Motor neuron (in vitro differentiated cells): ENCODE measurements around the gene NOP53. TPM values are rescaled to one million over a fixed set of nuclear protein-coding genes. Genes with fewer than 3 reads are reported as not detected.
"Not testable (repeated sequence)": the region's sequence is repeated elsewhere in the genome, so short reads cannot be mapped to it uniquely, and the experiment has no call there.

Source experiments
- ATAC-seq, 8 experiments: fragments of 200-7000 bp; cut with Tn5 transposase; replicated peaks in 6 of 8; 2 replicates each; pipeline ENCODE4 v1.8.0; 2021; ENCODE audit warnings: mild to moderate bottlenecking in 8 of 8, moderate library complexity in 8 of 8
- H3K27ac ChIP-seq, 2 donors: fragments of 250-450 bp; sonication (Bioruptor Pico); 2 replicates each; pipeline ENCODE4 v1.9.0; 2021; ENCODE audit warnings: antibody characterized with exemption in 2 of 2, mild to moderate bottlenecking in 2 of 2, moderate library complexity in 1 of 2
- H3K4me1 ChIP-seq, 2 donors: fragments of 250-450 bp; sonication (Bioruptor Pico); replicated peaks in 1 of 2; 2 replicates each; pipeline ENCODE4 v1.6.1; 2021; ENCODE audit warnings: antibody characterized with exemption in 2 of 2, mild to moderate bottlenecking in 2 of 2, moderate library complexity in 1 of 2
- H3K4me3 ChIP-seq, 5 donors: fragments of 250-450 bp; sonication (Bioruptor Pico); 2 replicates each; pipeline ENCODE4 v1.9.0; 2021; ENCODE audit warnings: antibody characterized with exemption in 5 of 5, mild to moderate bottlenecking in 5 of 5, moderate library complexity in 4 of 5
- WGBS, 10 experiments: fragments of 450-650 bp; shearing (Covaris generic); methylation state at CpG; one replicate each; pipeline ENCODE4 v1.0.0; 2022; 5-methylcytosine and 5-hydroxymethylcytosine counted together
- in situ Hi-C, 9 experiments: fragments of 400-800 bp; cut with MboI; loops; one replicate each; pipeline ENCODE4 v1.15.0; 2021; ENCODE audit warnings: low sequenced_read_pairs in 9 of 9, low pct_unique_long_range_greater_than_20kb in 2 of 9; ENCODE audit not compliant: unreplicated experiment in 9 of 9
- total RNA-seq, 8 experiments: library from RNA; unstranded; fragments of 300-600 nt; gene quantifications; 2 replicates each; pipeline versions ENCODE4 v1.2.3 to v1.2.4, GENCODE V29; 2022

Gene NOP53
- total RNA-seq, 8 experiments from 2014 or later, result 106 to 243 (median 168) TPM

GRCh38 chr19:47777245-47778048, 32.1 kb downstream of the NOP53 start:
- in situ Hi-C loops, ATAC-seq: not testable (repeated sequence)
- Histone ChIP-seq H3K4me3 (peak overlapping the region; percentile 86 to 100 (median 98)), H3K4me1 (peaks cover 15 to 19% of the 10 kb centered on the region in 2 donors), H3K27ac (peak overlapping the region; percentile 99)
- WGBS, 10 experiments, result 62 to 100% (median 86%) methylated on average over 1 to 19 of the region's 23 CpGs; no CpG with 5 or more reads in 2 of the 10 experiments

DNA sequence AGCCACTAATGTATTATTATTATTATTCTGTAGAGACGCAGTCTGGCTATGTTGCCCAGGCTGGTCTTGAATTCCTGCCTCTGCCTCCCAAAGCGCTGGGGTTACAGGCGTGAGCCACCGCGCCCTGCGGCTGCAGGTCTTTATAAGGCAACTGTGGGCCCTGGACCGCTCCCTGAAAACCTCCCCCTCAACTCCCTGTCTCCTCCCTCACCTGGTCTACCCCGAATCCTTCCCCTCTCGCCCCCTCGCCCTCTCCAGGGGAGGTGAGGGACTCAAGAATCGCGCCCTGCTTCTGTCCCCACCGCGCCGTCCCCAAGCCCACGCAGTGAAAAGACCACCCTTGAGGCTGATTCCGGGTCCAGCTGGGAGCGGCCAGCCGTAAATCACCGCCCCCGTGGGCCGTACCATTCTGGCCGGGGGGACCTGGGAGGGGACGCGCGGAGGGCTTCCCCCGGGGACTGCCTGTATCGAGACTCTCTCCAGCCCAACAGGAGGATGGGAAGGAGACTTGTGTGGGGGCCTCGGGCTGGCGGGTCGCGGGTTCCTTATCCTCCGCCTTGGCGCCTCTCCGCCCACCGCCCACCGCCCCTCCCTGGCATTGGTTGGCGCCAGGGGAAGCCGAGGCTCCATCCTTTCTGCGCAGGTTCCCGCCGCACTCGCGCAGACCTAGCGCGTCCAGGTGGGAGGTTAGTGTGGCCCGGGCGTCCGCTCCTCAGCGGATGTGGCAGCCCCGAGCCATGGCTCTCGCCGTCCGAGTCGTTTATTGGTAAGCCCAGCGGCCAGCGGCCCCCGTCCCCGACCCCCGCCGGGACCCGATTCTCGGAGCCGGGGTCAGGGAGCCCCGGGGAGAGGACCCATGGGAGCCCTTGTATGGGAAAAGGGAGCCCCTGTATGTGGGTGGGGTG, 33.0 kb downstream of the NOP53 start, which contains the start of gene SELENOW:
Gene SELENOW, plus strand, starts transcription at position 655 of the 905 bp plus-strand sequence. Its CDS starts 83 bp downstream, at position 738.
- peak within 1 kb of the TSS; percentile 99 for H3K27ac ChIP-seq
- 0 to 33% (median 9%) methylated on average over 3 to 14 of the region's 65 CpGs; no CpG with 5 or more reads in 6 of the 10 experiments for WGBS, 10 experiments
- peak; percentile 83 to 93 (median 88) for ATAC-seq
- peak within 1 kb of the TSS; percentile 86 to 100 (median 98) for H3K4me3 ChIP-seq
- peaks cover 15 to 19% of the 10 kb centered on the region in 2 donors for H3K4me1 ChIP-seq
- in situ Hi-C loops, result no loop called here

GRCh38 chr19:47778954-47779351, 33.6 kb downstream of the NOP53 start:
- H3K4me1 ChIP-seq, result peaks cover 11 to 19% of the 10 kb centered on the region in 2 donors
- H3K27ac ChIP-seq, result peak overlapping the region; percentile 99
- WGBS, 10 experiments, result 0 to 33% (median 13%) methylated on average over 1 to 2 of the region's 20 CpGs; no CpG with 5 or more reads in 7 of the 10 experiments
- peak in 7 of 8 experiments; percentile 0 to 11 (median 2) for ATAC-seq
- in situ Hi-C loops, result no loop called here
- H3K4me3 ChIP-seq, result peak overlapping the region; percentile 86 to 100 (median 98)

DNA sequence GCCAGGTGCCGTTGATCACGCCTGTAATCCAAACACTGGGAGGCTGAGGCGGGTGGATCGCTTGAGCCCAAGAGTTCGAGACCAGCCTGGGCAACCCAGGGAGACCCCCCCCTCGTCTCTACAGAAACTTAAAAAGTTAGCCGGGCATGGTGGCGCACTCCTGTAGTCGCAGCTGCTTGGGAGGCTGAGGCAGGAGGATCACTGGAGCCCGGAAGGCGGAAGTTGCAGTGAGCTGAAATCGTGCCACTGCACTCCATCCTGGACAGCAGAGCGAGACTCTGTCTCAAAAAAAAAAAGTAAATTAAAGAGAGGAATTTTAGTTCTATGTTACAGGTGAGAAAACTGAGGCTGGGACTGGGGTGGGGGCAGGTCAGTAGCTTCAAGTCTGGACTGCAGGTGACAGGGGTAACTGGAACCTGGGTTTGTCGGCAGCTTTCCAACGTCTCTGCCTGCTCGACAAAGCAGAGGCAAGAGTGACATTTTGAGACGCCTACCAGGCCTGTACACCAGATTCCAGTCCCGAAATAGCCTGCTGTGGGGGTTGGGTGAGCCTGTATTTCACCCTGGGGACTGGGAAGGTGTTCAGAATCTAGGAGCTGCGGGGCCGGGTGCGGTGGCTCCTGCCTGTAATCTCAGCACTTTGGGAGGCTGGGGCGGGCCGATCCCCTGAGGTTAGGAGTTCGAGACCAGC, 34.3 kb downstream of the NOP53 start:
- H3K4me3 ChIP-seq, result peak overlapping the region; percentile 86 to 100 (median 98)
- 10 to 91% (median 63%) methylated on average over 1 to 7 of the region's 24 CpGs for WGBS, 10 experiments
- H3K27ac ChIP-seq, result no peak overlapping the region
- in situ Hi-C loops, result no loop called here
- no peak for ATAC-seq
- H3K4me1 ChIP-seq, result peaks cover 6 to 14% of the 10 kb centered on the region in 2 donors

DNA sequence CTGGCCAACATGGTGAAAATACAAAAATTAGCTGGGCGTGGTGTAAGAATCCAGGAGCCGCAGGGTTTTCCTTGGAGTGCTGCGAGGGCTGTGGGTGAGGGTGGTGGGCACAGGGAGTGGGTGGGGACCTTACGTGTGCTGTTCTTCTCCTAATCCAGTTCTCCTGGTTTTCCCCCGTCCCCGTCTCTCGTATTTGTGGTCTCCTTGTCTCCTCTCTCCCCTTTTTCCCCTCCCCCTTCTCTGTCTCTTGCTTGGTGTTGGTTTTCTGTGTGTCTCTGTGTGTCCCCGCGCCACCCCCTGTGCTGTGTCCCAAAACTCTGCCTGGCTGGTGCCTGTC, 34.8 kb downstream of the NOP53 start:
- WGBS, 10 experiments, result 76 to 100% (median 80%) methylated on average over 1 to 3 of the region's 9 CpGs; no CpG with 5 or more reads in 7 of the 10 experiments
- in situ Hi-C loops, result no loop called here
- peak overlapping the region in 2 of 5 donors; percentile 86 to 99 for H3K4me3 ChIP-seq
- no peak for ATAC-seq
- H3K27ac ChIP-seq, result no peak overlapping the region
- peaks cover 6 to 14% of the 10 kb centered on the region in 2 donors for H3K4me1 ChIP-seq

DNA sequence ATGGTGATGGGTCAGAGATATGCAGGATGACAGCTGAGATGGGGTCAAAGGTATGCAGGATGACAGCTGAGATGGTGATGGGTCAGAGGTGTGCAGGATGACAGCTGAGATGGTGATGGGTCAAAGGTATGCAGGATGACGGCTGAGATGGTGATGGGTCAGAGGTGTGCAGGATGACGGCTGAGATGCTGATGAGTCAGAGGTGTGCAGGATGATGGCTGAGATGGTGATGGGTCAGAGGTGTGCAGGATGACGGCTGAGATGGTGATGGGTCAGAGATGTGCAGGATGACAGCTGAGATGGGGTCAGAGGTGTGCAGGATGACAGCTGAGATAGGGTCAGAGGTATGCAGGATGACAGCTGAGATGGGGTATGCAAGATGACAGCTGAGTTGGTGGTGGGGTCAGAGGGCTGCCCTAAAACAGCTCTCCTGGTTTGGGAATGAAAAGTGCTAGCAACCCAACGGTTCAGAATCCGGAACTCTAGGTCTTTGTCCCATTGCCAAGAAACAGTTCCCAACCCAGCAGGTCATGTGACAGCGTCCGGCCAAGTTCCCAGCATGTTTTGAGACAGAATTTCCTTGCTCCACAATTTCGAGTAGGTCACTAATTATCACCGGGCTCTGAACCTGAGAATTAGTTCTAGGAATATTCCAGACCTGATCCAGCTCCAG, 36.4 kb downstream of the NOP53 start:
- Histone ChIP-seq H3K4me1 (peaks cover 6 to 14% of the 10 kb centered on the region in 2 donors), H3K27ac (no peak overlapping the region), H3K4me3 (no peak overlapping the region)
- 4 to 100% (median 94%) methylated on average over 1 to 8 of the region's 9 CpGs; no CpG with 5 or more reads in 3 of the 10 experiments for WGBS, 10 experiments
- no peak for ATAC-seq
- in situ Hi-C loops, result no loop called here

- WGBS, 10 experiments, result 91 to 100% (median 97%) methylated on average over 1 to 7 of the region's 7 CpGs; no CpG with 5 or more reads in 6 of the 10 experiments
- no peaks in the 10 kb centered on the region for H3K4me1 ChIP-seq
- ATAC-seq, result no peak
- H3K4me3 ChIP-seq, result no peak overlapping the region
- in situ Hi-C loops, result no loop called here
- no peak overlapping the region for H3K27ac ChIP-seq
Observed at GRCh38 chr19:47786566-47786965, 41.2 kb downstream of the NOP53 start.

DNA sequence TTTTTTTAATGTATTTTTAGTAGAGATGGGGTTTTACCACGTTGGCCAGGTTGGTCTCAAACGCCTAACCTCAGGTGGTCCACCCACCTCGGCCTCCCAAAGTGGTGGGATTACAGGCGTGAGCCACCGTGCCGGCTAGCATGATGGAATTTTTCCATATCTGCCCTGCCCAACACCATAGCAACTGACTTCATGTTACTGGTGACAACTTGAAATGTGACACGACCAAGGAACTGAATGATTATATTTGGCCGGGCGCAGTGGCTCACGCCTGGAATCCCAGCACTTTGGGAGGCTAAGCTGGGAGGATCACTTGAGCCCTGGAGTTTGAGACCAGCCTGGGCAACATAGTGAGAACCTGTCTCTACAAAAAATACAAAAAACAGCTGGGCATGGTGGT, 42.0 kb downstream of the NOP53 start:
- in situ Hi-C loops, H3K4me1 ChIP-seq, ATAC-seq, H3K27ac ChIP-seq, H3K4me3 ChIP-seq: not testable (repeated sequence)
- WGBS, 10 experiments, result 42 to 95% (median 88%) methylated on average over 3 to 9 of the region's 10 CpGs; no CpG with 5 or more reads in 6 of the 10 experiments

- 64 to 100% (median 94%) methylated on average over 1 to 4 of the region's 13 CpGs; no CpG with 5 or more reads in 1 of the 10 experiments for WGBS, 10 experiments
- H3K4me3 ChIP-seq, in situ Hi-C loops, H3K4me1 ChIP-seq, ATAC-seq, H3K27ac ChIP-seq: not testable (repeated sequence)
Observed at GRCh38 chr19:47789811-47790210, 44.5 kb downstream of the NOP53 start.

DNA sequence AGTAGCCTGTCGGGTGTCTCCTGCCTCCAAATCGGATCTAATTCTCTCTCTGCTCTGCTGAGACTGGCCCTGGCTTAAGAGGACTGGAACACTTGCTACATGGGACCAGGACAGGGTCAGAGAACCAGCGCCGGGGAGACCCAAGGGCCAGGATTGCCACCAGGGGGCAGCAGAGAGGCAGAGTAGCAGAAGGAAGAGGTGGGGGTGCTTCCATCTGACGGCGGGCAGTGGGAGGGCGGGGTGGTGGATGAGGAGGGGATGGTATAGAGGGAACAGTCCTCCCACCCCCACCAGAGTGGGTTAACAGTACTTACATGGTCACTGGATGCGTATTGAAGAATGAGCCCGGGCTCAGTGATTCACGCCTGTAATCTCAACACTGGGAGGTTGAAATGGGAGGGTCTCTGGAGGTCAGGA, 45.1 kb downstream of the NOP53 start:
- H3K27ac ChIP-seq, result no peak overlapping the region
- ATAC-seq, result peak; percentile 53 to 95 (median 67)
- 10 to 20% methylated on average over 1 to 4 of the region's 10 CpGs; no CpG with 5 or more reads in 8 of the 10 experiments for WGBS, 10 experiments
- in situ Hi-C loops, result no loop called here
- no peak overlapping the region for H3K4me3 ChIP-seq
- H3K4me1 ChIP-seq, result no peaks in the 10 kb centered on the region

DNA sequence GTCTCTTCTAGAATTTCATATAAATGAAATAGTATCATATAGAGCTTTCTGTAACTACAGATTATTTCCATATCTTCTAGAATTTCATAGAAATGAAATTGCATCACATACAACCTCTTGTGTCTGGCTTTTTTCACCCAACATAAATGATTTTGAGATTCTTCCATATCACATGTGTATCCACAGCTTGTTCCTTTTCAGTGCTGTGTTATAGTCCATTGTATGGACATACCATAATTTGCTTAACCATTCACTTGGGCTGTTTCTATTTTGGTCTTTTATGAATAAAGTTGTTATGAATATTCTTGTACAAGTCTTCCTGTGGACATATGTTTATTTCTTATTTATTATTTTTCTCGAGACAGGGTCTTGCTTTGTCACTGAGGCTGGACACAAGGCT, 47.3 kb downstream of the NOP53 start:
- H3K4me3 ChIP-seq, result no peak overlapping the region
- in situ Hi-C loops, result no loop called here
- 82 to 100% (median 94%) methylated on average over 1 of the region's 1 CpG; no CpG with 5 or more reads in 4 of the 10 experiments for WGBS, 10 experiments

GRCh38 chr19:47794526-47794925, 49.2 kb downstream of the NOP53 start:
- no peaks in the 10 kb centered on the region for H3K4me1 ChIP-seq
- in situ Hi-C loops, result no loop called here
- WGBS, 10 experiments, result 80 to 100% (median 91%) methylated on average over 1 to 18 of the region's 18 CpGs; no CpG with 5 or more reads in 1 of the 10 experiments
- no peak overlapping the region for H3K27ac ChIP-seq
- no peak overlapping the region for H3K4me3 ChIP-seq
- no peak for ATAC-seq

More for the DNA sequence above, 47.3 kb downstream of the NOP53 start:
- no peak for ATAC-seq
- Histone ChIP-seq H3K4me1 (no peaks in the 10 kb centered on the region), H3K27ac (no peak overlapping the region)
